Measurements from ENCODE around the gene RPH3AL. TPM values are rescaled to one million over a fixed set of nuclear protein-coding genes. Genes with fewer than 3 reads are reported as not detected.
"Not testable (repeated sequence)": the region's sequence is repeated elsewhere in the genome, so short reads cannot be mapped to it uniquely, and the experiment has no call there.

The RPH3AL gene
- total RNA-seq, 2 donors from 2014 or later, result 1.3 to 3.5 TPM

- ATAC-seq; H3K4me3 Mint-ChIP-seq; DNase-seq; H3K36me3 Mint-ChIP-seq (ENCODE audit: low read depth); H3K4me1 Mint-ChIP-seq; H3K27ac Mint-ChIP-seq; H3K27me3 Mint-ChIP-seq; H3K9me3 ChIP-seq (ENCODE audit: control insufficient read depth, low read length, poor library complexity, severe bottlenecking): not testable (repeated sequence)
These were observed 118.2 kb downstream of the RPH3AL start for GRCh38 chr17:234163-234993.

- Mint-ChIP-seq H3K36me3 (ENCODE audit: low read depth) (peaks cover 4% of the 10 kb centered on the region), H3K27me3 (no peaks in the 10 kb centered on the region), H3K4me1 (peaks cover 7% of the 10 kb centered on the region), H3K4me3 (no peak overlapping the region), H3K27ac (no peak overlapping the region)
- ATAC-seq (no peak), DNase-seq (no peak)
- H3K9me3 ChIP-seq (ENCODE audit: control insufficient read depth, low read length, poor library complexity, severe bottlenecking), result no peaks in the 10 kb centered on the region
These were observed 119.1 kb downstream of the RPH3AL start for GRCh38 chr17:233473-233941.

- H3K9me3 ChIP-seq (ENCODE audit: control insufficient read depth, low read length, poor library complexity, severe bottlenecking), result no peaks in the 10 kb centered on the region
- Mint-ChIP-seq H3K4me3 (no peak overlapping the region), H3K27me3 (no peaks in the 10 kb centered on the region), H3K36me3 (ENCODE audit: low read depth) (peaks cover 4% of the 10 kb centered on the region), H3K27ac (no peak overlapping the region), H3K4me1 (peaks cover 4% of the 10 kb centered on the region)
- DNase-seq (no peak), ATAC-seq (no peak)
These were observed 120.4 kb downstream of the RPH3AL start for GRCh38 chr17:231966-232807.

GRCh38 chr17:231191-231965 lies 121.2 kb downstream of the RPH3AL start:
- DNase-seq, result no peak
- peaks cover 4% of the 10 kb centered on the region for H3K36me3 Mint-ChIP-seq (ENCODE audit: low read depth)
- no peak overlapping the region for H3K4me3 Mint-ChIP-seq
- no peaks in the 10 kb centered on the region for H3K27me3 Mint-ChIP-seq
- H3K27ac Mint-ChIP-seq, result no peak overlapping the region
- H3K4me1 Mint-ChIP-seq, result peaks cover 4% of the 10 kb centered on the region
- H3K9me3 ChIP-seq (ENCODE audit: control insufficient read depth, low read length, poor library complexity, severe bottlenecking), result no peaks in the 10 kb centered on the region
- ATAC-seq, result no peak

- no peak overlapping the region for H3K27ac Mint-ChIP-seq
- H3K36me3 Mint-ChIP-seq (ENCODE audit: low read depth), result peaks cover 4% of the 10 kb centered on the region
- no peak overlapping the region for H3K4me3 Mint-ChIP-seq
- peaks cover 4% of the 10 kb centered on the region for H3K4me1 Mint-ChIP-seq
- no peak for ATAC-seq
- no peak for DNase-seq
- no peaks in the 10 kb centered on the region for H3K9me3 ChIP-seq (ENCODE audit: control insufficient read depth, low read length, poor library complexity, severe bottlenecking)
- H3K27me3 Mint-ChIP-seq, result no peaks in the 10 kb centered on the region
These were observed 122.2 kb downstream of the RPH3AL start for GRCh38 chr17:230395-230770.

- no peak for ATAC-seq
- no peak overlapping the region for H3K4me3 Mint-ChIP-seq
- H3K36me3 Mint-ChIP-seq (ENCODE audit: low read depth), result peaks cover 4% of the 10 kb centered on the region
- no peak for DNase-seq
- no peaks in the 10 kb centered on the region for H3K27me3 Mint-ChIP-seq
- peaks cover 4% of the 10 kb centered on the region for H3K4me1 Mint-ChIP-seq
- no peaks in the 10 kb centered on the region for H3K9me3 ChIP-seq (ENCODE audit: control insufficient read depth, low read length, poor library complexity, severe bottlenecking)
- no peak overlapping the region for H3K27ac Mint-ChIP-seq
These were observed 122.8 kb downstream of the RPH3AL start for GRCh38 chr17:229709-230394.

- no peak overlapping the region for H3K27ac Mint-ChIP-seq
- DNase-seq, result no peak
- H3K9me3 ChIP-seq (ENCODE audit: control insufficient read depth, low read length, poor library complexity, severe bottlenecking), result no peaks in the 10 kb centered on the region
- no peaks in the 10 kb centered on the region for H3K27me3 Mint-ChIP-seq
- no peak overlapping the region for H3K4me3 Mint-ChIP-seq
- no peak for ATAC-seq
- peaks cover 4% of the 10 kb centered on the region for H3K36me3 Mint-ChIP-seq (ENCODE audit: low read depth)
- H3K4me1 Mint-ChIP-seq, result peaks cover 4% of the 10 kb centered on the region
These were observed 123.5 kb downstream of the RPH3AL start for GRCh38 chr17:228951-229708.

GRCh38 chr17:227946-228615 lies 124.5 kb downstream of the RPH3AL start:
- Mint-ChIP-seq H3K4me1 (peaks cover 4% of the 10 kb centered on the region), H3K27ac (no peak overlapping the region), H3K4me3 (no peak overlapping the region), H3K36me3 (ENCODE audit: low read depth) (peaks cover 4% of the 10 kb centered on the region), H3K27me3 (no peaks in the 10 kb centered on the region)
- ATAC-seq, result no peak
- DNase-seq, result no peak
- H3K9me3 ChIP-seq (ENCODE audit: control insufficient read depth, low read length, poor library complexity, severe bottlenecking), result no peaks in the 10 kb centered on the region

- H3K4me1 Mint-ChIP-seq, result peaks cover 4% of the 10 kb centered on the region
- no peak for ATAC-seq
- no peak overlapping the region for H3K27ac Mint-ChIP-seq
These were observed 125.3 kb downstream of the RPH3AL start for GRCh38 chr17:227078-227945.

GRCh38 chr17:226108-227077 lies 126.2 kb downstream of the RPH3AL start:
- no peak for DNase-seq
- no peaks in the 10 kb centered on the region for H3K27me3 Mint-ChIP-seq

More at GRCh38 chr17:227078-227945, 125.3 kb downstream of the RPH3AL start:
- H3K27me3 Mint-ChIP-seq, result no peaks in the 10 kb centered on the region
- no peak for DNase-seq
- no peak overlapping the region for H3K4me3 Mint-ChIP-seq
- H3K36me3 Mint-ChIP-seq (ENCODE audit: low read depth), result peaks cover 4% of the 10 kb centered on the region
- H3K9me3 ChIP-seq (ENCODE audit: control insufficient read depth, low read length, poor library complexity, severe bottlenecking), result no peaks in the 10 kb centered on the region

More at GRCh38 chr17:226108-227077, 126.2 kb downstream of the RPH3AL start:
- H3K36me3 Mint-ChIP-seq (ENCODE audit: low read depth), result peaks cover 4% of the 10 kb centered on the region
- peaks cover 4% of the 10 kb centered on the region for H3K4me1 Mint-ChIP-seq
- no peak for ATAC-seq
- no peak overlapping the region for H3K27ac Mint-ChIP-seq
- H3K4me3 Mint-ChIP-seq, result no peak overlapping the region
- no peaks in the 10 kb centered on the region for H3K9me3 ChIP-seq (ENCODE audit: control insufficient read depth, low read length, poor library complexity, severe bottlenecking)

All from T-helper 17 cell (primary cell).